ENCODE data around the gene C1orf94. TPM values are rescaled to one million over a fixed set of nuclear protein-coding genes. Genes with fewer than 3 reads are reported as not detected.

Gene C1orf94
- total and polyA plus RNA-seq, 2 of the 4 experiments (the other 2 are of a cell fraction) = not detected

- Histone ChIP-seq H2AK9ac (replicated peaks; ENCODE audit: low read depth, low read length, poor library complexity) (no peak overlapping the region), H3K27me3 (ENCODE audit: control insufficient read depth, insufficient read depth, low read length) (no peaks in the 10 kb centered on the region), H3K9ac (ENCODE audit: low read depth, low read length) (no peak overlapping the region), H3K36me3 (ENCODE audit: control insufficient read depth, insufficient read depth, low read length) (no peaks in the 10 kb centered on the region), H3K18ac (ENCODE audit: low read depth, low read length) (no peak overlapping the region), H2AK5ac (ENCODE audit: low read depth, low read length) (no peak overlapping the region), H2BK5ac (ENCODE audit: low read depth, low read length, poor library complexity, severe bottlenecking) (no peak overlapping the region), H3K4me3 (ENCODE audit: insufficient read depth, low read depth, low read length) (no peak overlapping the region), H4K5ac (ENCODE audit: low read depth, low read length) (no peak overlapping the region), H2BK20ac (ENCODE audit: low read depth, low read length) (no peak overlapping the region), H2BK15ac (ENCODE audit: low read depth, low read length) (no peak overlapping the region), H3K23ac (ENCODE audit: low read depth, low read length) (no peak overlapping the region), H2BK120ac (ENCODE audit: low read depth, low read length) (no peak overlapping the region), H3K14ac (replicated peaks; ENCODE audit: low read depth, low read length) (no peak overlapping the region), H3K4me1 (ENCODE audit: control insufficient read depth, insufficient read depth, low read length) (no peaks in the 10 kb centered on the region), H4K91ac (ENCODE audit: insufficient read depth, low read depth, low read length) (no peak overlapping the region), H3K9me1 (ENCODE audit: insufficient read depth, low read length) (no peaks in the 10 kb centered on the region), H3K56ac (ENCODE audit: extremely low read depth, insufficient read depth, low read length) (no peak overlapping the region), H3K9me3 (ENCODE audit: control insufficient read depth, insufficient read depth, low read length) (peaks cover 21% of the 10 kb centered on the region), H3K27ac (ENCODE audit: insufficient read depth, low read length) (no peak overlapping the region), H3K4me2 (ENCODE audit: low read depth, low read length) (no peak overlapping the region), H4K20me1 (ENCODE audit: insufficient read depth, low read length) (no peaks in the 10 kb centered on the region), H3K4ac (ENCODE audit: low read depth, low read length) (no peak overlapping the region), H2AFZ (replicated peaks; ENCODE audit: low read length, poor library complexity) (no peak overlapping the region), H4K8ac (ENCODE audit: low read depth in 2 of 2, low read length in 2 of 2) (no peak overlapping the region), H3K79me1 (ENCODE audit: low read depth in 1 of 2, low read length in 2 of 2) (no peaks in the 10 kb centered on the region)
- intact Hi-C loops (cut with micrococcal nuclease) (no loop called here), dilution Hi-C loops (cut with HindIII; ENCODE audit: low sequenced_read_pairs, unreplicated experiment) (no loop called here), in situ Hi-C loops (cut with MboI; ENCODE audit: low sequenced_read_pairs) (no loop called here)
- WGBS, 2 experiments (ENCODE audit: extremely low coverage in 2 of 2, insufficient read length in 1 of 2) = 17% methylated on average over 2 of the region's 4 CpGs; no CpG with 5 or more reads in 1 of the 2 experiments
- TF ChIP-seq CHD1 (IDR thresholded peaks at IDR 0.05; ENCODE audit: low read depth, low read length) = no peak
- TF ChIP-seq NFE2L2 (IDR thresholded peaks at IDR 0.05; ENCODE audit: low read depth, low read length) = no peak
- no peak for TF ChIP-seq RFX5 (IDR thresholded peaks at IDR 0.05; ENCODE audit: low read depth, low read length)
- TF ChIP-seq CEBPB (IDR thresholded peaks at IDR 0.05; ENCODE audit: low read depth, low read length) = no peak
- BruUV-seq (replicated peaks) = no TSS peak
- ChIA-PET CTCF (no interaction called here), POLR2A (ENCODE audit: unreplicated experiment) (no interaction called here)
- DNase-seq (no peak), ATAC-seq (ENCODE audit: low read depth) (no peak)
Measured at GRCh38 chr1:34132161-34132420, 44.6 kb upstream of the C1orf94 start.
